Naive B cell (primary cell): ENCODE results near the gene NOXRED1. TPM values are rescaled to one million over a fixed set of nuclear protein-coding genes. Genes with fewer than 3 reads are reported as not detected.

Source experiments
- ATAC-seq, 2 donors: fragments of 150-1000 bp; cut with Tn5 transposase; 2 replicates each; pipeline ENCODE4 v1.10.0; 2021; ENCODE audit warnings: low read depth in 2 of 2, mild to moderate bottlenecking in 2 of 2, moderate library complexity in 2 of 2
- DNase-seq: peaks from one replicate; pipeline ENCODE4 v3.0.0; 2022
- H3K27ac Mint-ChIP-seq, 6 donors: one replicate each; pipeline ENCODE4 v1.8.0; 2020 to 2022; ENCODE audit warnings: mild to moderate bottlenecking in 6 of 6, mixed read lengths in 6 of 6, moderate library complexity in 5 of 6, inconsistent platforms in 2 of 6
- H3K27me3 Mint-ChIP-seq, 3 donors: one replicate each; pipeline ENCODE4 v1.8.0; 2021 to 2022; ENCODE audit warnings: mixed read lengths in 3 of 3, mild to moderate bottlenecking in 1 of 3
- H3K36me3 Mint-ChIP-seq, 2 donors: one replicate each; pipeline ENCODE4 v1.8.0; 2020 to 2022; ENCODE audit warnings: mixed read lengths in 2 of 2, inconsistent platforms in 1 of 2, mild to moderate bottlenecking in 1 of 2
- H3K4me1 Mint-ChIP-seq, 3 donors: one replicate each; pipeline ENCODE4 v1.8.0; 2020 to 2022; ENCODE audit warnings: mixed read lengths in 3 of 3, inconsistent platforms in 1 of 3, mild to moderate bottlenecking in 1 of 3, moderate library complexity in 1 of 3
- H3K4me3 Mint-ChIP-seq, 8 donors: one replicate each; pipeline ENCODE4 v1.8.0; 2020 to 2022; ENCODE audit warnings: mild to moderate bottlenecking in 8 of 8, mixed read lengths in 8 of 8, moderate library complexity in 8 of 8, inconsistent platforms in 2 of 8
- H3K9me3 Mint-ChIP-seq, 7 donors: one replicate each; pipeline ENCODE4 v1.8.0; 2020 to 2022; ENCODE audit warnings: mixed read lengths in 7 of 7, mild to moderate bottlenecking in 5 of 7, inconsistent platforms in 2 of 7, moderate library complexity in 1 of 7
- polyA plus RNA-seq, 6 donors: library from polyadenylated mRNA; unstranded; fragments of 300-500 nt; fragmentation: Illumina TruSeq; gene quantifications; one replicate each; pipeline ENCODE4 v1.2.3, GENCODE V29; 2021; ENCODE audit warnings: low read depth in 6 of 6

The NOXRED1 gene
- under 1 TPM in 1 of 6 donors, not detected in 5; 0.23 TPM for polyA plus RNA-seq

GRCh38 chr14:77423423-77423822 lies at the start of gene NOXRED1:
NOXRED1 (minus strand) TSS chr14:77423523; CDS start chr14:77422889, 634 bp downstream.
- Mint-ChIP-seq H3K36me3 (peaks cover 55 to 65% of the 10 kb centered on the region in 2 donors), H3K4me3 (peak within 1 kb of the TSS in 1 of 8 donors; percentile 20), H3K27ac (peak within 1 kb of the TSS in 1 of 6 donors; percentile 15), H3K27me3 (no peaks in the 10 kb centered on the region), H3K9me3 (peaks cover 6 to 26% (median 20%) of the 10 kb centered on the region in 7 donors), H3K4me1 (no peaks in the 10 kb centered on the region)
- no peak for DNase-seq
- ATAC-seq, result no peak

- peaks cover 14 to 20% of the 10 kb centered on the region in 2 donors for H3K36me3 Mint-ChIP-seq
- H3K27ac Mint-ChIP-seq, result no peak overlapping the region
- ATAC-seq, result no peak
- H3K4me3 Mint-ChIP-seq, result no peak overlapping the region
- H3K9me3 Mint-ChIP-seq, result no peaks in the 10 kb centered on the region
- no peaks in the 10 kb centered on the region for H3K4me1 Mint-ChIP-seq
- no peaks in the 10 kb centered on the region for H3K27me3 Mint-ChIP-seq
- no peak for DNase-seq
Measured at GRCh38 chr14:77470224-77470870, 47.0 kb upstream of the NOXRED1 start.

DNA sequence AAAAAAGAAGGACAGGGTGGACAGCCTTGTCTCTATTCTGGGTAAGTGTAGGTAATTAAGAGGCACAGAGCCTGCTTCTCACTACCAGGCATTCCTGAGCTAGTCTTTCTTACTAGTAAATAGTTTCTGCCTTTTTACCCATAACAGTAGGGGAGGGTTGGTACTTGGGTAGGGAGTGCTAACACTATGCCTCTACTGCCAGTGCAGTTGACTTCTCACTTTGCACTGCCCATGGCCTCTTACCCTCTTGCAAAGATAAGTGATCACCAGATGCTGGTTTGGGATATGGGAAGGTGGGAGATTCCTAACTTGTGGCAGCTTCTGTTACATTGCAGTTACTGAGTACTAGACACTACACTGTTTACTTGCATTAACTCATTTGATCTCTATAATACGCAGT lies 46.2 kb upstream of the NOXRED1 start:
- no peak overlapping the region for H3K4me3 Mint-ChIP-seq
- no peaks in the 10 kb centered on the region for H3K27me3 Mint-ChIP-seq
- no peak for DNase-seq
- H3K4me1 Mint-ChIP-seq, result no peaks in the 10 kb centered on the region
- H3K36me3 Mint-ChIP-seq, result peaks cover 20 to 22% of the 10 kb centered on the region in 2 donors
- no peaks in the 10 kb centered on the region for H3K9me3 Mint-ChIP-seq
- no peak overlapping the region for H3K27ac Mint-ChIP-seq
- no peak for ATAC-seq

- no peaks in the 10 kb centered on the region for H3K27me3 Mint-ChIP-seq
- no peak for ATAC-seq
- H3K27ac Mint-ChIP-seq, result peak overlapping the region in 1 of 6 donors; percentile 56
- no peak overlapping the region for H3K4me3 Mint-ChIP-seq
- H3K9me3 Mint-ChIP-seq, result no peaks in the 10 kb centered on the region
- DNase-seq, result no peak
- H3K36me3 Mint-ChIP-seq, result peaks cover 20 to 22% of the 10 kb centered on the region in 2 donors
- H3K4me1 Mint-ChIP-seq, result no peaks in the 10 kb centered on the region
Measured at GRCh38 chr14:77469067-77469505, 45.8 kb upstream of the NOXRED1 start.

GRCh38 chr14:77467801-77468200 lies 44.5 kb upstream of the NOXRED1 start:
- DNase-seq (no peak), ATAC-seq (no peak)
- peaks cover 20 to 24% of the 10 kb centered on the region in 2 donors for H3K36me3 Mint-ChIP-seq
- H3K27me3 Mint-ChIP-seq, result no peaks in the 10 kb centered on the region
- H3K4me3 Mint-ChIP-seq, result no peak overlapping the region
- peak overlapping the region in 1 of 6 donors; percentile 78 for H3K27ac Mint-ChIP-seq
- H3K9me3 Mint-ChIP-seq, result no peaks in the 10 kb centered on the region
- H3K4me1 Mint-ChIP-seq, result no peaks in the 10 kb centered on the region

- Mint-ChIP-seq H3K4me1 (peaks cover 36 to 39% (median 37%) of the 10 kb centered on the region in 3 donors), H3K9me3 (no peaks in the 10 kb centered on the region), H3K4me3 (peak overlapping the region; percentile 99 to 100 (median 100)), H3K27me3 (no peaks in the 10 kb centered on the region), H3K36me3 (peaks cover 8 to 22% of the 10 kb centered on the region in 2 donors), H3K27ac (peak overlapping the region; percentile 32 to 100 (median 93))
- DNase-seq, result peak; percentile 43
- no peak for ATAC-seq
Measured at GRCh38 chr14:77459072-77459723, 35.9 kb upstream of the NOXRED1 start.

DNA sequence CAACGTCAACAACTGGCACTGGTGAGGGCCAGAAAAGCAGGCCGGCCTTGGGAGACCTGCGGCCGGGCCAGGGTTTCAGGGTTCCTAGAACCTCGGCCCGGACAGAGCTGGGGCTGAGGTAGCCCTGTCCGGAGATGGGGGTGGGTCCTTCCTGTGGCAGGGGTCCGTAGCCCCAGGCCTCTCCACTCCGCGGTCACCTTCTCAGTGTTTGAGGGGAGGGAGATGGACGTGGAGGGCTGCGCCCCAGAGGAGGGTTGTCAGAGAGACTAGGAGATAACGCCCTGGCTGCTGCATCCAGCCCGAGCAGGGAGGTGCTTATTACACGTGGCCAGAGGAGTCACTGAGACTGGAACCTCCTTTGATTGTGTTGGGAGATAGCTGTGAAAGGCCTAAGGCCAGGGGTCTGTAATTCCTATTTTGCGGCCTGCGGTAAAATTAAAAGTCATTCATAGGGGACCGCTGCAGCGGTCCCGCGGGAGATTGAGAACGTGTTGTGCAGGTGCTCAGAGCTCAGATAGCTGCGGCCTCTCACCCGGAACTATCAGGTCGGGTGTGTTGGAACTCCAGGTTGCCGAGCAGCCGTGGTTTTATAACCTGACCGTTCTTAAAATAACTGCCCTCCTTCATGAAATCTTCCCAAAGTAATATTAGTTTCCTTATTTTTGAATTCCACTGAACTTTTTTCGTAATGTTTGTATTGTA lies 35.1 kb upstream of the NOXRED1 start:
- Mint-ChIP-seq H3K4me3 (peak overlapping the region; percentile 99 to 100 (median 100)), H3K27me3 (no peaks in the 10 kb centered on the region), H3K4me1 (peaks cover 37 to 39% (median 39%) of the 10 kb centered on the region in 3 donors), H3K9me3 (no peaks in the 10 kb centered on the region), H3K27ac (peak overlapping the region; percentile 88 to 100 (median 99)), H3K36me3 (peaks cover 8 to 24% of the 10 kb centered on the region in 2 donors)
- peak; percentile 28 for DNase-seq
- ATAC-seq, result peak; percentile 5 to 6

GRCh38 chr14:77457522-77458248 lies 34.4 kb upstream of the NOXRED1 start, which contains the start of the genes AHSA1 and VIPAS39:
AHSA1 (plus strand) TSS chr14:77458093; CDS start chr14:77458190, 97 bp downstream.
VIPAS39 (minus strand) TSS chr14:77457601; CDS start chr14:77454102, 3,499 bp downstream.
- peak; percentile 95 for DNase-seq
- H3K4me3 Mint-ChIP-seq, result peak within 1 kb of the TSS; percentile 99 to 100 (median 100)
- H3K4me1 Mint-ChIP-seq, result peaks cover 37 to 43% (median 43%) of the 10 kb centered on the region in 3 donors
- ATAC-seq, result peak; percentile 93
- H3K27ac Mint-ChIP-seq, result peak within 1 kb of the TSS; percentile 96 to 100 (median 100)
- no peaks in the 10 kb centered on the region for H3K9me3 Mint-ChIP-seq
- H3K27me3 Mint-ChIP-seq, result no peaks in the 10 kb centered on the region
- H3K36me3 Mint-ChIP-seq, result peaks cover 13 to 27% of the 10 kb centered on the region in 2 donors

- peaks cover 37 to 43% (median 43%) of the 10 kb centered on the region in 3 donors for H3K4me1 Mint-ChIP-seq
- no peaks in the 10 kb centered on the region for H3K27me3 Mint-ChIP-seq
- peak overlapping the region; percentile 96 to 100 (median 100) for H3K27ac Mint-ChIP-seq
- H3K4me3 Mint-ChIP-seq, result peak overlapping the region; percentile 99 to 100 (median 100)
- no peak for DNase-seq
- ATAC-seq, result peak; percentile 2
- peaks cover 14 to 23% of the 10 kb centered on the region in 2 donors for H3K36me3 Mint-ChIP-seq
- no peaks in the 10 kb centered on the region for H3K9me3 Mint-ChIP-seq
Measured at GRCh38 chr14:77457115-77457521, 33.8 kb upstream of the NOXRED1 start.

DNA sequence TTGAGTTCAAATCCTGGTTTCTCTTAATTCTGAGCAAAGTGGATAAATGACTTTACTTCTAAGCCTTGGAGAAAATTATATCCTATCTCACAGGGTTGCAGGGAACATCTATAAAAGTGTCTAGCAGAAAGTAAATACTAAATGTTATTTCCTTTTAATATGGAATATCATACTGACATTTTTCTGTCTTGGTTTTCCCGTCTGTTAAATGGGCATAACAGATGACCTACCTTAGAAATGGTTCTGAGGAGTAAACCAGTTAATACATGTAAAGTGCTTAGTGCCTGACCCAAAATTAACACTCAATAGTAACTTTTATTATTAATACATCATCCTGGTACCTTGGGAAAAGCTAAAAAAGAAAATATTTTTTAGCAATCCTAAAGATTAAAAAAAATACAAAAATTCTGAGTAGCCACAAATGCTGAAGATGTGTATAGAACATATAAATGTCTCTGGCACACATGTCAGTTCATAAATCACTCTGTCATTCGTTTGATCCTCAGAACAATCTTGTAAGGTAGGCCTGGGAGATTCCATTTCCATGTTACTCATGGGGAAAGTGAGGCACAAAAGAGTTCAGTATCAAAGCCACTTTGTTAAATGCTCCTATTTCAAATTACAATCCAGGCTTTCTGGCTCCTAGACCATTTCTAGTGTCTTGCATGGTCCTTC lies 32.8 kb upstream of the NOXRED1 start:
- Mint-ChIP-seq H3K27ac (peak overlapping the region in 4 of 6 donors; percentile 96 to 100 (median 100)), H3K27me3 (no peaks in the 10 kb centered on the region), H3K4me1 (peaks cover 37 to 43% (median 42%) of the 10 kb centered on the region in 3 donors), H3K36me3 (peaks cover 17 to 24% of the 10 kb centered on the region in 2 donors), H3K4me3 (peak overlapping the region; percentile 99 to 100 (median 100)), H3K9me3 (no peaks in the 10 kb centered on the region)
- no peak for DNase-seq
- no peak for ATAC-seq

DNA sequence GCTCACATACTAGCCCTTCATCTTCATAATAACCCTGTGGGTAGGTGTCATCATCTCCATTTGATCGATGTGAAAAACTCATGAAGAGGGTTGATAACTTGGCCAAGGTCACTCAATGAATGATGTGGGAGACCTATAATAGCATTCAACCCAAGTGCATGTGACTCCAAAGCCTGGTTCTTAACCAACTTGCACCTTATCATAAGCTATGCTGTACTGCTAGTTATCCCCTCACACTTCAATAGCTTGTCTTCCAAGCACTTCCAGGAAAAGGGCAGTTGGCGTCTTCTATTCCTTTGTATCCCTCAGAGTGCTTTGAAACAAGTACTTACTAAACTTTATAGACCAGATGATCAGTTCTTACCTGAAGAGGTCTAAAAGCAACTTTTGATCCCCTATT lies 18.9 kb upstream of the NOXRED1 start:
- Mint-ChIP-seq H3K9me3 (no peaks in the 10 kb centered on the region), H3K27ac (peak overlapping the region in 1 of 6 donors; percentile 28), H3K4me3 (no peak overlapping the region), H3K4me1 (no peaks in the 10 kb centered on the region), H3K36me3 (peaks cover 14 to 24% of the 10 kb centered on the region in 2 donors), H3K27me3 (no peaks in the 10 kb centered on the region)
- ATAC-seq (no peak), DNase-seq (no peak)

DNA sequence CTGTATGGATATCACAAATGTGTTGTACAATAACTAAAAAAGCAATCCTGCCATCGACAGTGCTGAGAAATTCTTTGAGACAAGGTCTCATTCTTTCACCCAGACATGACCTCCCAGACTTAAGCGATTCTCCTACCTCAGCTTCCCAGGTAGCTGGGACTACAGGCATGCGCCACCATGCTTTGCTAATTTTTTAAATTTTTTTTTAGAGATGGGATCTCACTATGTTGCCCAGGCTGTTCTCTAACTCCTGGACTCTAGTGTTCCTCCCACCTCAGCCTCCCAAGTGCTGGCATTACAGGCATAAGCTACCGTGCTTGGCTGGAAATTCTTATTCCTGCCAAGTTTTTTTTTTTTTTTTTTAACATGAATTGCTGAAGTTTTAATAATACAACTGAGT lies 16.5 kb upstream of the NOXRED1 start:
- no peaks in the 10 kb centered on the region for H3K27me3 Mint-ChIP-seq
- DNase-seq (no peak), ATAC-seq (no peak)
- H3K4me3 Mint-ChIP-seq, result no peak overlapping the region
- H3K4me1 Mint-ChIP-seq, result no peaks in the 10 kb centered on the region
- no peaks in the 10 kb centered on the region for H3K9me3 Mint-ChIP-seq
- H3K36me3 Mint-ChIP-seq, result peaks cover 25 to 41% of the 10 kb centered on the region in 2 donors
- no peak overlapping the region for H3K27ac Mint-ChIP-seq
